ENCODE results near the gene LIMS2. TPM values are rescaled to one million over a fixed set of nuclear protein-coding genes. Genes with fewer than 3 reads are reported as not detected.

LIMS2 gene
- total RNA-seq, 4 donors from 2014 or later = 86.1 to 111 (median 98.1) TPM

GRCh38 chr2:127719301-127720218 is 44.2 kb upstream of the LIMS2 start:
- no peak for TF ChIP-seq EP300 (IDR thresholded peaks at IDR 0.05)
- TF ChIP-seq POLR2A (IDR thresholded peaks at IDR 0.05) = no peak
- TF ChIP-seq CTCF (IDR thresholded peaks at IDR 0.05) = no peak
- H3K36me3 ChIP-seq = peaks cover 0 to 84% (median 14%) of the 10 kb centered on the region in 3 donors
- H3K27me3 ChIP-seq = no peaks in the 10 kb centered on the region
- DNase-seq (ENCODE audit: low spot score in 2 of 2) = no peak
- no peaks in the 10 kb centered on the region for H3K9me3 ChIP-seq
- no peak overlapping the region for H3K27ac ChIP-seq
- H3K4me3 ChIP-seq = no peak overlapping the region
- no peaks in the 10 kb centered on the region for H3K4me1 ChIP-seq
- WGBS, 2 donors = 93 to 97% methylated on average over 11 to 13 of the region's 13 CpGs

DNA sequence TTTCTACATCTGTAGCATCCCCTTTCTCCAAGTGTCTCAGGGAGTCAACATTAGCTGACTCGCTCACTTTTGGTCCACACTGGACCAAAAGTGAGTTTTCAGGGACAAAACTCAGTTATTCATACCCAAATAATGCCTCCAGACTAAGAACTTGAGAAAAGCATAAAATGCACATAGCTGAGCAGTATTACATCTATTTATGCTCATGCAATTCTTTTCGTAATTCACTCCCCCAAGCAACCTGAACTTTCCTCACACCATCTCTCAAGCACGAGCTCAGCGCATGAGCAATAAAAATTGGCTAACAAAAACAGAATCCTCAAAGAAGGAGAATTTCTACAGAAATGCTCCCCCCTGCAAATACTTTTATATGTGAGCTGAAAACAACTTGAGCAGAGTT is 42.9 kb upstream of the LIMS2 start:
- 89% methylated on average over 4 of the region's 4 CpGs for WGBS, 2 donors
- no peaks in the 10 kb centered on the region for H3K27me3 ChIP-seq
- TF ChIP-seq EP300 (IDR thresholded peaks at IDR 0.05) (no peak), POLR2A (IDR thresholded peaks at IDR 0.05) (no peak), CTCF (IDR thresholded peaks at IDR 0.05) (no peak)
- no peak overlapping the region for H3K27ac ChIP-seq
- no peak for DNase-seq (ENCODE audit: low spot score in 2 of 2)
- H3K36me3 ChIP-seq = peaks cover 0 to 87% (median 14%) of the 10 kb centered on the region in 3 donors
- H3K4me1 ChIP-seq = no peaks in the 10 kb centered on the region
- no peaks in the 10 kb centered on the region for H3K9me3 ChIP-seq
- H3K4me3 ChIP-seq = no peak overlapping the region

DNA sequence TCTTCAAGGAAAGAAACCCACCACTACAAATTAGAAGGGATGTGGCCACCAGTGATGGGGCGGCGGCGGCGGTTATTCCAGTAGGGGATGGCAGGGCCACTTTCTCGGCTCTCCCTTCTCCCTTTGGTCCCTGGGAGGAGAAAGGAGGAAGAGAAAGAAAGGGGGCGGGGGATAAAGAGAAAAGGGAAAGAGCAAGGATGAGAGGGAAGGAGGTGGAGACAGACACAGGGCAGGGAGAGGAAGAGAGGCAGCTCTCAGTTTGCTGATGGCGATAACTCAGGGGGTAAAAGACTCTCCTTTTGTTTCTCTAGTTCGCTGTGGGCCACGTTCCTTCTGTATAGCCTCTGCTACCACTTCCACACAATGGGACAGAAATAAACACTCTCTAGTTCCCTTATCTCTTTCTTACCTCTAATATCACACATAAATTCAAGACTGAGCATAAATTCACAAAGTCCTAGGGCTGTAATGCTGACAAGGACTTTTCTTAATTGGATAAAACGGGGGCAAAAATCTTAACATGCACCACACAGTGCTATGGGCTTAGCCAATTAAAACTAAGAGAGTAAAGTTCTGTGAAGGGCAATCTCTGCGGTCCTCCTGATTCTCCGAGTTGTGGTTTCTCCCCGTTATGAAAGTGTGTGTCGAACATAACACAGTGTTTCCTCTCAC is 40.6 kb upstream of the LIMS2 start:
- Histone ChIP-seq H3K4me3 (no peak overlapping the region), H3K27ac (no peak overlapping the region), H3K9me3 (no peaks in the 10 kb centered on the region), H3K36me3 (peaks cover 0 to 83% (median 14%) of the 10 kb centered on the region in 3 donors), H3K4me1 (no peaks in the 10 kb centered on the region), H3K27me3 (no peaks in the 10 kb centered on the region)
- DNase-seq (ENCODE audit: low spot score in 2 of 2) = no peak
- 85 to 88% methylated on average over 14 of the region's 14 CpGs for WGBS, 2 donors
- TF ChIP-seq EP300 (IDR thresholded peaks at IDR 0.05) = no peak
- TF ChIP-seq POLR2A (IDR thresholded peaks at IDR 0.05) = no peak
- no peak for TF ChIP-seq CTCF (IDR thresholded peaks at IDR 0.05)

DNA sequence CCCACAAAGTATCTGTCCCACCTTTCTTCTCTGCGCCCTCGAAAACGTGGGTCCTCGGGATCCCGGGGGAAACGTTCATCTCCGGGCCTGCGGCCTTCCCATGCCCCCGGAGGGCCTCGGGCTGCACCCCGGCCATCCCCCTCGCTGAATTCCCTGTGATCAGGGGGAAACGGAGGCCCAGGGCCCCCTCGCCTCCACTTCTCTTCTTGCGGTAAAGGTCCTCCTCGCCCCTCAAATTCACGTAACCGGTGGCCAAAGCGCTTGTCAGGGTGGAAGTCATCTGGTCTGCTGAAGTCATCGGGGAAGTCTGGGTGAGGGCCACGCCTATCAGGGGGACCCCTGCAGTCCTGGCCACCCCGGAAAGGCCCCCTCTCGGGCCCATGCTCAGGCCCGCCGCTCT is 38.2 kb upstream of the LIMS2 start:
- Histone ChIP-seq H3K27ac (no peak overlapping the region), H3K4me1 (peaks cover 0 to under 1% (median 0%) of the 10 kb centered on the region in 4 donors), H3K36me3 (peaks cover 0 to 81% (median 0%) of the 10 kb centered on the region in 3 donors), H3K9me3 (no peaks in the 10 kb centered on the region), H3K4me3 (no peak overlapping the region), H3K27me3 (no peaks in the 10 kb centered on the region)
- no peak for DNase-seq (ENCODE audit: low spot score in 2 of 2)
- TF ChIP-seq EP300 (IDR thresholded peaks at IDR 0.05) (no peak), CTCF (IDR thresholded peaks at IDR 0.05) (no peak), POLR2A (IDR thresholded peaks at IDR 0.05) (no peak)
- 87 to 89% methylated on average over 25 of the region's 25 CpGs for WGBS, 2 donors

GRCh38 chr2:127712999-127713398 is 37.7 kb upstream of the LIMS2 start:
- Histone ChIP-seq H3K36me3 (peaks cover 0 to 81% (median 3%) of the 10 kb centered on the region in 3 donors), H3K27me3 (no peaks in the 10 kb centered on the region), H3K27ac (no peak overlapping the region), H3K9me3 (no peaks in the 10 kb centered on the region), H3K4me1 (peaks cover 0 to 6% (median 0%) of the 10 kb centered on the region in 4 donors), H3K4me3 (no peak overlapping the region)
- TF ChIP-seq EP300 (IDR thresholded peaks at IDR 0.05) (no peak), POLR2A (IDR thresholded peaks at IDR 0.05) (no peak), CTCF (IDR thresholded peaks at IDR 0.05) (no peak)
- WGBS, 2 donors = 88 to 92% methylated on average over 2 of the region's 2 CpGs
- DNase-seq (ENCODE audit: low spot score in 2 of 2) = no peak

Data from tibial nerve (tissue), 4 donors.